ENCODE data around the gene LONRF3. TPM values are rescaled to one million over a fixed set of nuclear protein-coding genes. Genes with fewer than 3 reads are reported as not detected.

Gene LONRF3
- total and polyA plus RNA-seq, 9 donors: 1.1 to 10.5 (median 4.7) TPM

DNA sequence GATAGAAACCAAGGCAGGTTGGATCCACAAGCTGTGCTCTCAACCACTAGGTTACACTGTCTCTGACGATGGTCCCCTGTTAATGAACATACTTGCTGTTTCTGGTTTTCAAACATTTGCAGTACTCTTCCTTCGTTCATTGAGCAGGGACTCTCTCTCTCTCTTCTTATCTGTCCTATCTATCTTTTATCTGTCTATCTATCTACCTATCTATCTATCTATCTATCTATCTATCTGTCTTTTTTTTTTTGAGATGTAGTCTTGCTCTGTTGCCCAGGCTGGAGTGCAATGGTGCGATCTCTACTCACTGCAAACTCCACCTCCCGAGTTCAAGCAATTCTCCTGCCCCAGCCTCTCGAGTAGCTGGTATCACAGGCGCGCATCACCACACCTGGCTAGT, 89.0 kb downstream of the LONRF3 start:
- no peak for DNase-seq
- intact Hi-C loops (cut with DNase I): loop anchor here in 2 of 4 donors (10.0 kb wide), 2 partner anchors 59 to 219 kb away; no protein-coding TSS in a partner anchor
- TF ChIP-seq POLR2A (IDR thresholded peaks at IDR 0.05) (no peak), EP300 (IDR thresholded peaks at IDR 0.05) (no peak)
- TF ChIP-seq, protein P1, sequence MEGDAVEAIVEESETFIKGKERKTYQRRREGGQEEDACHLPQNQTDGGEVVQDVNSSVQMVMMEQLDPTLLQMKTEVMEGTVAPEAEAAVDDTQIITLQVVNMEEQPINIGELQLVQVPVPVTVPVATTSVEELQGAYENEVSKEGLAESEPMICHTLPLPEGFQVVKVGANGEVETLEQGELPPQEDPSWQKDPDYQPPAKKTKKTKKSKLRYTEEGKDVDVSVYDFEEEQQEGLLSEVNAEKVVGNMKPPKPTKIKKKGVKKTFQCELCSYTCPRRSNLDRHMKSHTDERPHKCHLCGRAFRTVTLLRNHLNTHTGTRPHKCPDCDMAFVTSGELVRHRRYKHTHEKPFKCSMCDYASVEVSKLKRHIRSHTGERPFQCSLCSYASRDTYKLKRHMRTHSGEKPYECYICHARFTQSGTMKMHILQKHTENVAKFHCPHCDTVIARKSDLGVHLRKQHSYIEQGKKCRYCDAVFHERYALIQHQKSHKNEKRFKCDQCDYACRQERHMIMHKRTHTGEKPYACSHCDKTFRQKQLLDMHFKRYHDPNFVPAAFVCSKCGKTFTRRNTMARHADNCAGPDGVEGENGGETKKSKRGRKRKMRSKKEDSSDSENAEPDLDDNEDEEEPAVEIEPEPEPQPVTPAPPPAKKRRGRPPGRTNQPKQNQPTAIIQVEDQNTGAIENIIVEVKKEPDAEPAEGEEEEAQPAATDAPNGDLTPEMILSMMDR (IDR thresholded peaks at IDR 0.05): no peak

DNA sequence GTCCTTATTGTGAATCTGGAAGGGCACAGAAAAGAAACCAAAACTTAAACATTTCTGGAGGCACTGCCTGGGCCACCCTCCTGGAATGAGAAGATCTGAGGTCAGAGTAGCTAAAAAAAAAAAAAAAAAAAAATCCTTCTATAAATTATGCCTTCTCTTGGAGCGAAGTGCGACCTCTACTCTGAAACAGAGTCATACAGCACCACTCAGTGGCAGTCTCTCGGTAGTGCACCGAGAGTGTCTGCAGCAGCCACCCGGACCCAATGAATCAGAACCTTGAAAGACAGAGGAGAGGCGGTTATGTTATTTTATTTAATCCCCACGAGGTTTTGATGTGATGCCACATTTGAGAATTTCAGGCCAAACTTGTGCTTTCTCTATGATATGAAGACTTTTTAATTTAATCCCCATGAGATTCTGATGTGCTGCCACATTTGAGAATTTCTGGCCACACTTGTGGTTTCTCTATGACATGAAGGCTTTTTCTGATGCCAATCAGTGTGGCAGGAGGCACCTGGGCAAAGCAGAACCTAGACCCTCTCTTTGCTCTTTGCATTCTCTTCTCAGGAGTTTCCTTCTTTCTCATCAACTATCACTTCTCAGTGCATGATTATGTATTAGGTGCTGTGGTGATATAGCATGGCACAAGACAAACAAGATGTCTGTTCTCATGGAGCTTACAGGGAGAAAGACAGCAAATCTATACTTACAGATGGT, 92.8 kb downstream of the LONRF3 start:
- Histone ChIP-seq H3K27ac (no peak overlapping the region), H3K27me3 (no peaks in the 10 kb centered on the region), H3K4me3 (no peak overlapping the region), H3K4me1 (ENCODE audit: insufficient read depth) (no peaks in the 10 kb centered on the region), H3K36me3 (no peaks in the 10 kb centered on the region), H3K9me3 (no peaks in the 10 kb centered on the region)
- DNase-seq: peak; percentile 42 to 71 (median 64)
- intact Hi-C loops (cut with DNase I): loop anchor here (5.0 to 10.0 kb wide), 3 partner anchors 62 to 222 kb away; no protein-coding TSS in a partner anchor
- TF ChIP-seq, protein P1 (IDR thresholded peaks at IDR 0.05): peak; percentile 16 to 59 (median 42)
- TF ChIP-seq EP300 (IDR thresholded peaks at IDR 0.05): no peak
- WGBS, 3 donors: 1 to 5% (median 2%) methylated on average over 7 of the region's 7 CpGs

More for the DNA sequence above, 89.0 kb downstream of the LONRF3 start:
- 83 to 86% (median 85%) methylated on average over 7 of the region's 7 CpGs for WGBS, 3 donors
- Histone ChIP-seq H3K36me3 (no peaks in the 10 kb centered on the region), H3K27ac (no peak overlapping the region), H3K4me3 (no peak overlapping the region), H3K9me3 (no peaks in the 10 kb centered on the region), H3K4me1 (ENCODE audit: insufficient read depth) (no peaks in the 10 kb centered on the region), H3K27me3 (no peaks in the 10 kb centered on the region)

Other genes starting within 250 kb of the LONRF3 start
- 10 to 100 TPM; 33.0 to 79.5 (median 48.1) TPM for gene IL13RA1, start 247.0 kb upstream of the LONRF3 start, total RNA-seq
- gene IL13RA1, start 247.0 kb upstream of the LONRF3 start, polyA plus RNA-seq: 100 to 1,000 TPM in 1 of 2 donors, 10 to 100 TPM in 1; 38.4 to 104 TPM
- gene ZCCHC12, start 150.8 kb upstream of the LONRF3 start, total RNA-seq: 100 to 1,000 TPM in 1 of 7 donors, 10 to 100 TPM in 1, 1 to 10 TPM in 4, under 1 TPM in 1; 0.70 to 131 (median 5.5) TPM
- gene ZCCHC12, start 150.8 kb upstream of the LONRF3 start, polyA plus RNA-seq: 10 to 100 TPM in 1 of 2 donors, 1 to 10 TPM in 1; 2.2 to 25.2 TPM
- gene CT47C1, start 98.4 kb downstream of the LONRF3 start, total RNA-seq: not detected
- gene CT47C1, start 98.4 kb downstream of the LONRF3 start, polyA plus RNA-seq: not detected
- gene KIAA1210, start 153.2 kb downstream of the LONRF3 start, total RNA-seq: 1 to 10 TPM in 1 of 7 donors, under 1 TPM in 5, not detected in 1; 0.15 to 1.7 (median 0.46) TPM
- under 1 TPM; 0.04 to 0.43 TPM for gene KIAA1210, start 153.2 kb downstream of the LONRF3 start, polyA plus RNA-seq